Kidney capillary endothelial cell (primary cell): ENCODE data around the gene SNX3.

ENCODE experiments used
- DNase-seq: peaks from one replicate; pipeline ENCODE4 v3.0.0-alpha.2; 2018; ENCODE audit warnings: low spot score

SNX3 gene

GRCh38 chr6:108170332-108171290 lies 90.2 kb downstream of the SNX3 start:
- no peak for DNase-seq

- DNase-seq: no peak
Observed at GRCh38 chr6:108169464-108170331, 91.1 kb downstream of the SNX3 start.

GRCh38 chr6:108168501-108169463 lies 92.1 kb downstream of the SNX3 start:
- DNase-seq: no peak

- no peak for DNase-seq
Observed at GRCh38 chr6:108168090-108168463, 92.8 kb downstream of the SNX3 start.

GRCh38 chr6:108167449-108168089 lies 93.3 kb downstream of the SNX3 start:
- no peak for DNase-seq

GRCh38 chr6:108166664-108167448 lies 94.0 kb downstream of the SNX3 start:
- DNase-seq: no peak

GRCh38 chr6:108165714-108166663 lies 94.9 kb downstream of the SNX3 start, which contains the start of gene NR2E1:
Gene NR2E1 (plus strand): TSS chr6:108166022. CDS start chr6:108166766, 744 bp downstream.
- DNase-seq: no peak

GRCh38 chr6:108164815-108165706 lies 95.8 kb downstream of the SNX3 start:
- DNase-seq: no peak

- DNase-seq: no peak
Observed at GRCh38 chr6:108164543-108164814, 96.4 kb downstream of the SNX3 start.

GRCh38 chr6:108163644-108164542 lies 96.9 kb downstream of the SNX3 start:
- DNase-seq: no peak

- no peak for DNase-seq
Observed at GRCh38 chr6:108163267-108163643, 97.6 kb downstream of the SNX3 start.

- DNase-seq: no peak
Observed at GRCh38 chr6:108161724-108162282, 99.0 kb downstream of the SNX3 start.
